GM10248 (cell line): ENCODE measurements around the gene MEGF9.

Experiments used
- CTCF ChIA-PET: fragments of 300-600 bp; sonication (Branson Sonifier 250); formaldehyde crosslinking; extraction: SDS; loops from one replicate; lab custom pipeline; 2021; ENCODE audit warnings: antibody characterized with exemption; lab: Yijun Ruan, JAX
- POLR2A ChIA-PET: fragments of 350-650 bp; sonication (Branson Sonifier 250); formaldehyde crosslinking; extraction: SDS; loops from one replicate; lab custom pipeline; 2020; ENCODE audit warnings: antibody characterized with exemption; lab: Yijun Ruan, JAX
- DNase-seq: peaks from one replicate; pipeline ENCODE4 v3.0.0; 2012; ENCODE audit errors: extremely low spot score
- CTCF ChIP-seq: IDR thresholded peaks from 2 replicates; pipeline ENCODE4 v1.5.1; 2012; ENCODE audit warnings: mild to moderate bottlenecking, low read depth; ENCODE audit errors: extremely low read depth, missing control alignments, control extremely low read depth

Gene MEGF9

GRCh38 chr9:120659209-120659608 is 55.1 kb downstream of the MEGF9 start:
- no peak for DNase-seq
- ChIA-PET CTCF (interaction anchor here (1.4 kb wide), 1 partner anchor 13 kb away, joined by 3 read pairs; no protein-coding TSS in a partner anchor), POLR2A (no interaction called here)
- TF ChIP-seq CTCF = no peak

- DNase-seq = no peak
- CTCF ChIA-PET = interaction anchor here (0.7 to 1.7 kb wide), 3 partner anchors 10 to 116 kb away, joined by 3 to 4 read pairs (median 3); no protein-coding TSS in a partner anchor
- POLR2A ChIA-PET = no interaction called here
- TF ChIP-seq CTCF = no peak
These were observed 59.2 kb downstream of the MEGF9 start for GRCh38 chr9:120655005-120655622.

GRCh38 chr9:120654272-120654671 is 60.0 kb downstream of the MEGF9 start:
- POLR2A ChIA-PET = no interaction called here
- CTCF ChIA-PET = interaction anchor here (1.0 to 1.7 kb wide), 3 partner anchors 11 to 115 kb away, joined by 3 to 4 read pairs (median 4); no protein-coding TSS in a partner anchor
- no peak for DNase-seq
- no peak for TF ChIP-seq CTCF

GRCh38 chr9:120653762-120654161 is 60.5 kb downstream of the MEGF9 start:
- ChIA-PET POLR2A (no interaction called here), CTCF (interaction anchor here (1.4 to 1.7 kb wide), 2 partner anchors 14 to 114 kb away, joined by 4 read pairs; no protein-coding TSS in a partner anchor)
- no peak for TF ChIP-seq CTCF
- no peak for DNase-seq

- CTCF ChIA-PET = interaction anchor here (0.8 to 1.4 kb wide), 4 partner anchors 9 to 20 kb away, joined by 3 to 4 read pairs (median 3); no protein-coding TSS in a partner anchor
- POLR2A ChIA-PET = no interaction called here
- no peak for DNase-seq
- TF ChIP-seq CTCF = no peak
These were observed 61.3 kb downstream of the MEGF9 start for GRCh38 chr9:120652934-120653333.

GRCh38 chr9:120650352-120650751 is 63.9 kb downstream of the MEGF9 start:
- DNase-seq = no peak
- no peak for TF ChIP-seq CTCF
- POLR2A ChIA-PET = no interaction called here
- CTCF ChIA-PET = no interaction called here
